Suprapubic skin (tissue), 3 donors: ENCODE measurements around the gene SPATS2.

Experiments
- CTCF ChIP-seq, 2 donors: fragments of 200-600 bp in 1 of 2; fragments of 450-650 bp in 1 of 2; sonication (generic) in 1 of 2; IDR thresholded peaks; one replicate each; pipeline ENCODE4 v1.5.1; 2016 to 2019; ENCODE audit warnings: antibody characterized with exemption in 2 of 2, mild to moderate bottlenecking in 1 of 2, moderate library complexity in 1 of 2
- EP300 ChIP-seq: sonication (generic); formaldehyde crosslinking; IDR thresholded peaks from one replicate; pipeline ENCODE4 v1.6.1; 2017; ENCODE audit warnings: antibody characterized with exemption

- TF ChIP-seq CTCF (IDR thresholded peaks at IDR 0.05) (no peak), EP300 (no peak)
Measured at GRCh38 chr12:49349266-49349665, 18.0 kb upstream of the SPATS2 start.
